ENCODE measurements around the gene FAM149A. TPM values are rescaled to one million over a fixed set of nuclear protein-coding genes. Genes with fewer than 3 reads are reported as not detected.

The FAM149A gene
- polyA plus RNA-seq, 3 donors: not detected

GRCh38 chr4:186067757-186068385 lies 36.6 kb upstream of the FAM149A start:
- Mint-ChIP-seq H3K4me3 (peak overlapping the region; percentile 74 to 97), H3K36me3 (no peaks in the 10 kb centered on the region), H3K27me3 (ENCODE audit: low read depth in 3 of 3) (peaks cover 0 to 9% (median 7%) of the 10 kb centered on the region in 3 donors), H3K27ac (peak overlapping the region in 1 of 7 donors; percentile 21), H3K9me3 (peaks cover 0 to 3% (median 0%) of the 10 kb centered on the region in 7 donors), H3K4me1 (peaks cover 17% of the 10 kb centered on the region)
- Histone ChIP-seq H3K27ac (ENCODE audit: low read depth in 1 of 2, low read length in 2 of 2) (no peak overlapping the region), H2AFZ (ENCODE audit: insufficient read depth, low read depth, low read length, poor library complexity, severe bottlenecking) (peak overlapping the region; percentile 80), H3K36me3 (replicated peaks in 1 of 2; ENCODE audit: control insufficient read depth in 1 of 2, insufficient read depth in 2 of 2, low read length in 2 of 2) (no peaks in the 10 kb centered on the region), H3K9ac (ENCODE audit: insufficient read depth, low read length, poor library complexity, severe bottlenecking) (peak overlapping the region; percentile 67), H4K20me1 (ENCODE audit: insufficient read depth, low read length) (no peaks in the 10 kb centered on the region), H3K27me3 (ENCODE audit: control insufficient read depth in 2 of 2, insufficient read depth in 2 of 2, low read length in 2 of 2) (no peaks in the 10 kb centered on the region), H3K79me2 (ENCODE audit: insufficient read depth, low read length) (no peaks in the 10 kb centered on the region), H3K4me3 (replicated peaks in 1 of 3; ENCODE audit: low read depth in 2 of 3, low read length in 3 of 3) (peak overlapping the region; percentile 56 to 99 (median 90)), H3K4me1 (ENCODE audit: control insufficient read depth in 1 of 2, insufficient read depth in 2 of 2, low read length in 2 of 2) (peaks cover 9 to 14% of the 10 kb centered on the region in 2 donors), H3K9me3 (replicated peaks in 1 of 2; ENCODE audit: control insufficient read depth in 1 of 2, insufficient read depth in 1 of 2, low read length in 2 of 2) (no peaks in the 10 kb centered on the region), H3K4me2 (replicated peaks; ENCODE audit: extremely low read depth, low read length, poor library complexity, severe bottlenecking) (peak overlapping the region; percentile 91)
- TF ChIP-seq CTCF (IDR thresholded peaks at IDR 0.05): no peak
- DNase-seq: peak; percentile 5 to 13 (median 6)
- 26% methylated on average over 4 of the region's 9 CpGs for WGBS (ENCODE audit: insufficient coverage)
- intact Hi-C loops (cut with micrococcal nuclease): no loop called here

GRCh38 chr4:186068581-186069348 lies 35.7 kb upstream of the FAM149A start, which contains the start of gene TLR3:
Gene TLR3 (plus strand): TSS chr4:186069156. CDS start chr4:186076620, 7,464 bp downstream.
- H3K4me3 Mint-ChIP-seq: peak within 1 kb of the TSS; percentile 74 to 97

More at GRCh38 chr4:186068581-186069348, 35.7 kb upstream of the FAM149A start, which contains the start of gene TLR3:
- intact Hi-C loops (cut with micrococcal nuclease): no loop called here
- peak in 2 of 3 donors; percentile 7 to 20 for DNase-seq
- no peaks in the 10 kb centered on the region for H3K36me3 Mint-ChIP-seq
- peaks cover 17% of the 10 kb centered on the region for H3K4me1 Mint-ChIP-seq
- peaks cover 0 to 9% (median 7%) of the 10 kb centered on the region in 3 donors for H3K27me3 Mint-ChIP-seq (ENCODE audit: low read depth in 3 of 3)
- Histone ChIP-seq H3K27me3 (ENCODE audit: control insufficient read depth in 2 of 2, insufficient read depth in 2 of 2, low read length in 2 of 2) (no peaks in the 10 kb centered on the region), H3K9me3 (replicated peaks in 1 of 2; ENCODE audit: control insufficient read depth in 1 of 2, insufficient read depth in 1 of 2, low read length in 2 of 2) (no peaks in the 10 kb centered on the region), H3K9ac (ENCODE audit: insufficient read depth, low read length, poor library complexity, severe bottlenecking) (peak within 1 kb of the TSS; percentile 67), H2AFZ (ENCODE audit: insufficient read depth, low read depth, low read length, poor library complexity, severe bottlenecking) (peak within 1 kb of the TSS; percentile 80), H4K20me1 (ENCODE audit: insufficient read depth, low read length) (no peaks in the 10 kb centered on the region), H3K36me3 (replicated peaks in 1 of 2; ENCODE audit: control insufficient read depth in 1 of 2, insufficient read depth in 2 of 2, low read length in 2 of 2) (no peaks in the 10 kb centered on the region), H3K79me2 (ENCODE audit: insufficient read depth, low read length) (no peaks in the 10 kb centered on the region), H3K4me2 (replicated peaks; ENCODE audit: extremely low read depth, low read length, poor library complexity, severe bottlenecking) (peak within 1 kb of the TSS; percentile 91), H3K4me1 (ENCODE audit: control insufficient read depth in 1 of 2, insufficient read depth in 2 of 2, low read length in 2 of 2) (peaks cover 9 to 14% of the 10 kb centered on the region in 2 donors), H3K27ac (ENCODE audit: low read depth in 1 of 2, low read length in 2 of 2) (peak within 1 kb of the TSS in 1 of 2 donors; percentile 64), H3K4me3 (replicated peaks in 1 of 3; ENCODE audit: low read depth in 2 of 3, low read length in 3 of 3) (peak within 1 kb of the TSS; percentile 56 to 99 (median 90))
- peak within 1 kb of the TSS in 5 of 7 donors; percentile 6 to 79 (median 21) for H3K27ac Mint-ChIP-seq
- 23% methylated on average over 4 of the region's 12 CpGs for WGBS (ENCODE audit: insufficient coverage)
- H3K9me3 Mint-ChIP-seq: peaks cover 0 to 3% (median 0%) of the 10 kb centered on the region in 7 donors
- TF ChIP-seq CTCF (IDR thresholded peaks at IDR 0.05): no peak
